ENCODE data around the gene METTL2B.
"Not testable (repeated sequence)": the region's sequence is repeated elsewhere in the genome, so short reads cannot be mapped to it uniquely, and the experiment has no call there.

Gene METTL2B, protein sequence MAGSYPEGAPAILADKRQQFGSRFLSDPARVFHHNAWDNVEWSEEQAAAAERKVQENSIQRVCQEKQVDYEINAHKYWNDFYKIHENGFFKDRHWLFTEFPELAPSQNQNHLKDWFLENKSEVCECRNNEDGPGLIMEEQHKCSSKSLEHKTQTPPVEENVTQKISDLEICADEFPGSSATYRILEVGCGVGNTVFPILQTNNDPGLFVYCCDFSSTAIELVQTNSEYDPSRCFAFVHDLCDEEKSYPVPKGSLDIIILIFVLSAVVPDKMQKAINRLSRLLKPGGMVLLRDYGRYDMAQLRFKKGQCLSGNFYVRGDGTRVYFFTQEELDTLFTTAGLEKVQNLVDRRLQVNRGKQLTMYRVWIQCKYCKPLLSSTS

DNA sequence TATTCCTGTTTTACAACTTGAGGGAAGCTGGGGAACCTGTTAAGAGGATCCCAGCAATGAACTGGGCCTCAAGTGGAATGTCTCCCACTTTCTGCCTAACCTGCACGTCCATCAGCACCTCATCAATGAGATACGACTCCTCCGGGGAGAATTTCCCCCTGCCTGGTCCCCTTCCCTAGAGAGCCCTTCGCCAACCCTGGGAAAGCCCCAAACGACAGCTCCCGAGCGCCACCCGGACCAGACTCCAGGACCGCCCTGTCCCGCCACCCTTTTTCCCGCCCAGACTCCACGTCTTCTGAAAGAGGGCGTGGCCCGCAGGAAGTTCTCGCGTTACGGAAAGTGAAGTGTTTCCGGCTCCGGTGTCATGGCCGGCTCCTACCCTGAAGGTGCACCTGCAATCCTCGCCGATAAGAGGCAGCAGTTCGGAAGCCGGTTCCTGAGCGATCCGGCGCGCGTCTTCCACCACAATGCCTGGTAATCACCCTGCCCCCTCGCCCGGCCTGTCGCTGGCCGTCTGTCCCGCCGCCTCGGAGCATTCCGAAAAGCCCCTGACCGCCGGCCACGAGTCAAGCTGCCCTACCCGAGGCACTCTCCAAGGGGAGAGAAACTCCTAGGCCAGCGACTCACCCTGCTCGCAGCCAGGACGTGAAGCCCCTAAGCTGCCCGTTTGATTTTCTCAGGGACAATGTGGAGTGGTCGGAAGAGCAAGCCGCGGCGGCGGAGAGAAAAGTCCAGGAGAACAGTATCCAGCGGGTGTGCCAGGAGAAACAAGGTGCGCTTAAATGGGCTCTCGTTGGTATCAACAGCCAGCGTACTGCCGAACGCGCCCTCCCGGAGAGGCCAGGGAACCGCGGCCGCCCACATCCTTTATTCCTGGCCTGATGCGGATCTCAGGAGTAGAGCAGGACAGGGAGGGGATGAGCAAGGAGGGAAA is at the start of gene METTL2B:
Gene METTL2B (plus strand): TSS at position 347 of the 934 bp plus-strand sequence. CDS start 18 bp downstream, at position 365.
- TF ChIP-seq, protein P1, sequence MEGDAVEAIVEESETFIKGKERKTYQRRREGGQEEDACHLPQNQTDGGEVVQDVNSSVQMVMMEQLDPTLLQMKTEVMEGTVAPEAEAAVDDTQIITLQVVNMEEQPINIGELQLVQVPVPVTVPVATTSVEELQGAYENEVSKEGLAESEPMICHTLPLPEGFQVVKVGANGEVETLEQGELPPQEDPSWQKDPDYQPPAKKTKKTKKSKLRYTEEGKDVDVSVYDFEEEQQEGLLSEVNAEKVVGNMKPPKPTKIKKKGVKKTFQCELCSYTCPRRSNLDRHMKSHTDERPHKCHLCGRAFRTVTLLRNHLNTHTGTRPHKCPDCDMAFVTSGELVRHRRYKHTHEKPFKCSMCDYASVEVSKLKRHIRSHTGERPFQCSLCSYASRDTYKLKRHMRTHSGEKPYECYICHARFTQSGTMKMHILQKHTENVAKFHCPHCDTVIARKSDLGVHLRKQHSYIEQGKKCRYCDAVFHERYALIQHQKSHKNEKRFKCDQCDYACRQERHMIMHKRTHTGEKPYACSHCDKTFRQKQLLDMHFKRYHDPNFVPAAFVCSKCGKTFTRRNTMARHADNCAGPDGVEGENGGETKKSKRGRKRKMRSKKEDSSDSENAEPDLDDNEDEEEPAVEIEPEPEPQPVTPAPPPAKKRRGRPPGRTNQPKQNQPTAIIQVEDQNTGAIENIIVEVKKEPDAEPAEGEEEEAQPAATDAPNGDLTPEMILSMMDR (IDR thresholded peaks at IDR 0.05; ENCODE audit: insufficient read depth, missing control alignments): peak; percentile 21
- FAIRE-seq: not testable (repeated sequence)
- peak; percentile 56 for DNase-seq (ENCODE audit: insufficient read length, low spot score)

DNA sequence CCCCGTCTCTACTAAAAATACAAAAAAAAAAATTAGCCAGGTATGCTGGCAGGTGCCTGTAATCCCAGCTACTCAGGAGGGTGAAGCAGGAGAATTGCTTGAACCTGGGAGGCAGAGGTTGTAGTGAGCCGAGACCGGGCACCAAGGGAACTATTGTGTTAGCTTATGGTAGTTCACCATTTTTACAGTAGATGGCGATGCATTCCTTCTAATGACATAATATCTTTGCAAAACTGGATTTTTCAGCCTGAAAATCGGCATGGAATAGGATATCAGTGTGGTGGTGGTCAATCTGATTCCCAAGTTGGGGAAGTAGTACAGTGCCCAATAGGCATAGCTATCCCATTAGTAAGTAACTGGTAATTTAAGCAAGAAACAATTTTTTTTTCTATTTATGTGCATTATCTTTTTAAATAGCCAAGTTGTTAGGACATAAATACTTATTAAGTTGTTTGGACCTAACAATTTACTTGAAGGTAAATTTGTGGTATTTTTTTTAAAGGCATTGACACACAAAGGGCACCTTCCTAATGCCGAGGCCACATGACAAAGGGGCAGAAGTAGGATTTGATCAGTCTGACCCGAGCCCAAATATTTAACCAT is 49.2 kb upstream of the METTL2B start:
- DNase-seq (ENCODE audit: insufficient read length, low spot score): no peak
- TF ChIP-seq, protein P1 (IDR thresholded peaks at IDR 0.05; ENCODE audit: insufficient read depth, missing control alignments): peak; percentile 76
- no peak for FAIRE-seq

DNA sequence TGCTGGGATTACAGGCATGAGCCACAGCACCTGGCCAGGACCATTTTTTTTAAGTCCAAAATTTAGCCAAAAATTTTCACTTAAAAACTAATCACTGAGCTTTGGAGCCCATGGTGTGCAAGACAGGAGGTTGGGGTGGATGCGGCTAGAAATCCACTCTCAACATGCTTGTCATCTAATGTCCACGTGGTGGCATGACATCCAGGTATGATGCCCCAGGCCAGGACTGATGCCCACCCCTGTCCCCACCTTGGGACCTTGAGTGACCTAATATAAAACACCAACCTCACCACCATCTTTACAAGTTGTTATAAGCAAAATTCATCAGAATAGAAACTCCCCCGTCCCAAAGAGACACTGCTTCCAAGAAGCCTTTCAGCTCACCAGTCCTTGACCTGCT is 46.3 kb upstream of the METTL2B start:
- no peak for FAIRE-seq
- TF ChIP-seq, protein P1 (IDR thresholded peaks at IDR 0.05; ENCODE audit: insufficient read depth, missing control alignments): no peak
- no peak for DNase-seq (ENCODE audit: insufficient read length, low spot score)

DNA sequence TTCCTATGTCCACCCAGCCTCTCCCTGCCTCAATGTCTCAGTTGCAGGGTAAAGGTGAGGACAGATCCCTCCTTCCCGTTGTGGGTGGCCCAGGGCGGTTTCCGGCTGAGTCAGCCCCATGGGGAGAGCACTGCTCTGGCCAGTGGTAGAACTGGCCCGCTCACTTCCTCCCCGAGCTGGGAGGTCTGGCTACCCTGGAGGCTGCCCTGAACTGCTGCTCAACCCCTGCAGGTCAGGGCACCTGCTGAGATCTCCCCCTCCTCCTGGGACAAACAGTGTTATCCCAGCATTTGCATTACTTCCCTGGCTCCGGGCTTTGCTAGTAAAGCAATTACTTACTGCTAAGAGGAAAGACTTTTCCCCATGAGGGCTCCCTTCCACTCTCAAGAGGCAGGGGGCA is 45.3 kb upstream of the METTL2B start:
- TF ChIP-seq, protein P1 (IDR thresholded peaks at IDR 0.05; ENCODE audit: insufficient read depth, missing control alignments): no peak
- DNase-seq (ENCODE audit: insufficient read length, low spot score): no peak
- FAIRE-seq: no peak

GRCh38 chr7:128431754-128432153 is 44.8 kb upstream of the METTL2B start:
- FAIRE-seq (no peak), DNase-seq (ENCODE audit: insufficient read length, low spot score) (no peak)
- TF ChIP-seq, protein P1 (IDR thresholded peaks at IDR 0.05; ENCODE audit: insufficient read depth, missing control alignments): no peak

- DNase-seq (ENCODE audit: insufficient read length, low spot score): no peak
These were observed 41.9 kb upstream of the METTL2B start for GRCh38 chr7:128434413-128435326.

More at GRCh38 chr7:128434413-128435326, 41.9 kb upstream of the METTL2B start:
- no peak for FAIRE-seq
- TF ChIP-seq, protein P1 (IDR thresholded peaks at IDR 0.05; ENCODE audit: insufficient read depth, missing control alignments): no peak

Measured in D721Med (cell line).